Omental fat pad (tissue), 4 donors: ENCODE measurements around the gene IFI27L2. TPM values are rescaled to one million over a fixed set of nuclear protein-coding genes. Genes with fewer than 3 reads are reported as not detected.

Experiments used
- ATAC-seq: fragments of 150-250 bp; one replicate; pipeline ENCODE4 v1.9.1; 2016; ENCODE audit warnings: mild to moderate bottlenecking, moderate library complexity; ENCODE audit not compliant: low FRiP score
- DNase-seq: peaks from one replicate; pipeline ENCODE4 v3.0.0-alpha.2; 2019; ENCODE audit warnings: low spot score
- CTCF ChIP-seq, 3 donors: fragments of 450-650 bp; IDR thresholded peaks; one replicate each; pipeline ENCODE4 v1.5.1; 2016 to 2017; ENCODE audit warnings: antibody characterized with exemption in 3 of 3, mild to moderate bottlenecking in 3 of 3, moderate library complexity in 2 of 3
- total RNA-seq, 4 donors: library from RNA; depleted of rRNA; stranded (reverse); fragments of >200 nt; gene quantifications; one replicate each; pipeline ENCODE4 v1.1.0, GENCODE V29; 2016

Gene IFI27L2
- total RNA-seq, 4 donors from 2014 or later: 43.2 to 109 (median 47.7) TPM

- TF ChIP-seq CTCF (IDR thresholded peaks at IDR 0.05): no peak
- DNase-seq: no peak
- no peak for ATAC-seq
These were observed 25.8 kb downstream of the IFI27L2 start for GRCh38 chr14:94103554-94104150.

GRCh38 chr14:94102768-94103482 is 26.5 kb downstream of the IFI27L2 start:
- DNase-seq (no peak), ATAC-seq (no peak)
- TF ChIP-seq CTCF (IDR thresholded peaks at IDR 0.05): no peak

- no peak for TF ChIP-seq CTCF (IDR thresholded peaks at IDR 0.05)
- ATAC-seq (no peak), DNase-seq (no peak)
These were observed 27.7 kb downstream of the IFI27L2 start for GRCh38 chr14:94101748-94102147.

- no peak for TF ChIP-seq CTCF (IDR thresholded peaks at IDR 0.05)
- no peak for DNase-seq
- ATAC-seq: peak; percentile 28
These were observed 28.6 kb downstream of the IFI27L2 start for GRCh38 chr14:94100847-94101246.

GRCh38 chr14:94099006-94099405 is 30.4 kb downstream of the IFI27L2 start:
- ATAC-seq: no peak
- DNase-seq: no peak
- no peak for TF ChIP-seq CTCF (IDR thresholded peaks at IDR 0.05)

- TF ChIP-seq CTCF (IDR thresholded peaks at IDR 0.05): no peak
- DNase-seq (no peak), ATAC-seq (no peak)
These were observed 30.9 kb downstream of the IFI27L2 start for GRCh38 chr14:94098326-94098992.
